Endothelial cell (in vitro differentiated cells): ENCODE results near the gene SBDS. TPM values are rescaled to one million over a fixed set of nuclear protein-coding genes. Genes with fewer than 3 reads are reported as not detected.
A peak's percentile ranks its signal among the peaks of the same experiment; 100 is the strongest.
"Not testable (repeated sequence)": the region's sequence is repeated elsewhere in the genome, so short reads cannot be mapped to it uniquely, and the experiment has no call there.

Experiments used
- DNase-seq: peaks from one replicate; pipeline ENCODE4 v3.0.0; 2021; ENCODE audit warnings: low spot score
- H3K27ac Mint-ChIP-seq: one replicate; pipeline ENCODE4 v1.8.0; 2021; ENCODE audit warnings: mixed read lengths, inconsistent platforms; ENCODE audit not compliant: unreplicated experiment
- H3K27me3 Mint-ChIP-seq: one replicate; pipeline ENCODE4 v1.8.0; 2021; ENCODE audit warnings: mild to moderate bottlenecking, moderate library complexity, mixed read lengths, inconsistent platforms; ENCODE audit not compliant: unreplicated experiment
- H3K36me3 Mint-ChIP-seq: one replicate; pipeline ENCODE4 v1.8.0; 2021; ENCODE audit warnings: mild to moderate bottlenecking, low read depth, mixed read lengths, inconsistent platforms; ENCODE audit not compliant: unreplicated experiment
- H3K4me1 Mint-ChIP-seq: one replicate; pipeline ENCODE4 v1.8.0; 2021; ENCODE audit warnings: mild to moderate bottlenecking, mixed read lengths, inconsistent platforms; ENCODE audit not compliant: unreplicated experiment
- H3K4me3 Mint-ChIP-seq: one replicate; pipeline ENCODE4 v1.8.0; 2021; ENCODE audit warnings: mild to moderate bottlenecking, mixed read lengths, inconsistent platforms; ENCODE audit not compliant: unreplicated experiment
- H3K9me3 Mint-ChIP-seq: one replicate; pipeline ENCODE4 v1.8.0; 2021; ENCODE audit warnings: mixed read lengths, inconsistent platforms; ENCODE audit not compliant: unreplicated experiment
- CTCF ChIP-seq: fragments of 200-600 bp; sonication (generic); IDR thresholded peaks from one replicate; pipeline ENCODE4 v1.5.0; 2021; ENCODE audit warnings: antibody characterized with exemption; ENCODE audit not compliant: unreplicated experiment
- total RNA-seq: library from RNA; stranded (reverse); fragmentation: NEBNext Ultra II Directional; extraction: Animal tissue kit (Norgen Biotek cat#: 25700); gene quantifications from one replicate; pipeline ENCODE4 v1.2.1, GENCODE V29; 2021; ENCODE audit not compliant: unreplicated experiment

SBDS gene
- total RNA-seq, 1 donor from 2014 or later: 53.5 TPM

DNA sequence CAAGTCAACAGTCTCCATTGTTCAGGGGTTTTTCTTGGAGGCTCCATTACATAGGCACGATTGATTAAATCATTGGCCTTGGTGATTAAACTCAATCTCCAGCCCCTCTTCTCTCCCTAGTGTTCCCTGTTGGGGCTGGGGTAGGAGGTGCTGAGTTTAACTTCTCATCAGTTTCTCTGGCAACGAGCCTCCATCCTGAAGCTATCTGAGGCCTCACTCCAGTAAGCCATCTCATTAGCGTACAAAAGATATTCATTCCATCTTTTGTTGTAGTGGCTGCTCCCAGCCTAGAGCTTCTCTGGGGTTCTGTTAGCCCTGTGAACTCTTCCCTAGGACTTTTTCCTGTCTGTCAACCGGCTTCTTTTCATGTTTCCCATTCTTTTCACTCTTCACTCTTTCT, 12.9 kb upstream of the SBDS start:
- Mint-ChIP-seq H3K36me3 (peaks cover 12% of the 10 kb centered on the region), H3K4me3 (no peak overlapping the region), H3K27ac (no peak overlapping the region), H3K9me3 (no peaks in the 10 kb centered on the region), H3K4me1 (peaks cover 2% of the 10 kb centered on the region), H3K27me3 (peaks cover 1% of the 10 kb centered on the region)
- no peak for TF ChIP-seq CTCF
- DNase-seq: no peak

- no peak overlapping the region for H3K4me3 Mint-ChIP-seq
- TF ChIP-seq CTCF: no peak
- peaks cover 1% of the 10 kb centered on the region for H3K27me3 Mint-ChIP-seq
- H3K27ac Mint-ChIP-seq: no peak overlapping the region
- peaks cover 2% of the 10 kb centered on the region for H3K4me1 Mint-ChIP-seq
- H3K36me3 Mint-ChIP-seq: peaks cover 15% of the 10 kb centered on the region
- H3K9me3 Mint-ChIP-seq: no peaks in the 10 kb centered on the region
- no peak for DNase-seq
Observed at GRCh38 chr7:67006965-67007364, 11.6 kb upstream of the SBDS start.

DNA sequence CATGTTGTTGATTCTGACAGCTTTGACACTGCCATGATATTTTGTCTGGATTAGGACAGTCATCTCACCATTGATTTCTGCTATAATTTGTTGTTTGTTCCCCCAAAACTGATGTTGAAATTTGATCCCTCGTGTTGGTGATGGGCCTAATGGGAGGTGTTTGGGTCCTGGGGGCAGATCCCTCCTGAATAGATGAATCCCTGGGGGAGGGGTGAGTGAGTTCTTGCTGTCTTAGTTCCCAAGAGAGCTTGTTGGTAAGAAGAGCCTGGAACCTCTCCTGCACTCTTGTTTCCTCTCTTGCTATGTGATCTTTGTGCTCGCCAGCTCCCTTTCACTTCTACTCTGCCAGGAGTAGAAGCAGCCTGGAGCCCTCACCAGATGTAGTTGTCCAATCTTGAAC, 8.8 kb upstream of the SBDS start:
- not testable (repeated sequence) for H3K27me3 Mint-ChIP-seq, H3K4me3 Mint-ChIP-seq, H3K27ac Mint-ChIP-seq, DNase-seq, H3K4me1 Mint-ChIP-seq, H3K9me3 Mint-ChIP-seq
- H3K36me3 Mint-ChIP-seq: peaks cover 19% of the 10 kb centered on the region

- not testable (repeated sequence) for H3K27me3 Mint-ChIP-seq, H3K4me3 Mint-ChIP-seq, H3K9me3 Mint-ChIP-seq, H3K27ac Mint-ChIP-seq, H3K4me1 Mint-ChIP-seq, DNase-seq
- peak; percentile 54 for TF ChIP-seq CTCF
- peaks cover 10% of the 10 kb centered on the region for H3K36me3 Mint-ChIP-seq
Observed at GRCh38 chr7:67000601-67001258, 5.3 kb upstream of the SBDS start.

DNA sequence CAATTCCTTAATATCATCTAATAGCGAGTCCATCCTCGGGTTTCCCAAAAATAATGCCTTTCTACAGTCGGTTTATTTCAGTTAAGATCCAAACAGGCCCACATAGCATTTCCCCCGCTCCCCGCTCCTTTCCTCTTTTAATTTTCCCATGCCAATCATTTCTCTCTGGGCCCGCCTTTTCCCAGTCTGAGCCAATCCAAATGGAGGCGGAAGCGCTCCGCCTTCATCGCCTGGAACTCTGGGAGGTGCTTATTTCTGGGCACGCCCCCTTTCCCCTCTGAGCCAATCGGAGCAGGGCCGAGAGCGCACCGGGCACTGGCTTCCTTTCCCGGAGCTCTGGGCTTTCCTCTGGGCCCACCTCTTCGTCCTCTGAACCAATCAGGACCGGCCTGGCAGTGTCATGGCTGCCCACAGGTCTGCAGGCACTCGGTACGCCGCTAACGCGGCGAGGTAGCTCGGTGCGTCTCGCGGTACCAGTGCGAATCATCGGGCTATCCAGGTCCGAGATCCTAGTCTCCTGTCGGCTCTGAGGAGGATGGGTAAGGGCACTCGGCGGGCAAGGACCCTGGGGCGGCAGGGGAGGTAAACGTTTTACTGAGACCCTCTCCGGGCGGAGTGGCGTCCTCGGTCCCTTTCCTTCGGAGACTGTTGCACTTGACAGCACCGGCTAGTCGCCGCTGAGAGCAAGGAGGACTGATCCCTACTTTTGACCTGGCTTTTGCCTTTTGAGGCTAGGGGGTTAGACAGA, 1.2 kb upstream of the SBDS start, which contains the start of gene TYW1:
TSS of gene TYW1 (plus strand) at position 390 of the 748 bp plus-strand sequence. CDS start at position 536, 146 bp downstream.
- Mint-ChIP-seq H3K27me3 (peaks cover 11% of the 10 kb centered on the region), H3K4me3 (peak within 1 kb of the TSS; percentile 99), H3K27ac (peak within 1 kb of the TSS; percentile 99), H3K36me3 (peaks cover 19% of the 10 kb centered on the region)
- DNase-seq: peak; percentile 97
- H3K9me3 Mint-ChIP-seq, H3K4me1 Mint-ChIP-seq: not testable (repeated sequence)

DNA sequence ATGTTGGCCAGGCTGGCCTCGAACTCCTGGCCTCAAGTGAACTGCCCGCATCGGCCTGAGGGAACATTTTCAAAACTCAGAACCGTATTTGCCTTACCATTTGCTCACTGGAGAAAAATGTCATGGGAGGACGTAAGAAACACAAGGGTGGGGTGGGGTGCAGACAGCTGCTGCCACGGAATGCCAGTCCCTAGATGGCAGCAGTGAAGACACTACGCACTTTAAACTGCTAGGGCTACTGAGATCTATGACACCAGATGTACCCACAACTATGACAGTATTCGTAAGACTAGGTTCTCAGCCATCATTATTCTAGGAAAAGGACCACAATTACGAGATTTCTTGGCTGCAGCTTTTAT, 716 bp downstream of the SBDS start:
- Mint-ChIP-seq H3K27ac (peak overlapping the region; percentile 99), H3K4me3 (peak overlapping the region; percentile 97), H3K36me3 (peaks cover 17% of the 10 kb centered on the region), H3K27me3 (peaks cover 11% of the 10 kb centered on the region)
- not testable (repeated sequence) for H3K4me1 Mint-ChIP-seq, H3K9me3 Mint-ChIP-seq
- DNase-seq: peak; percentile 31

DNA sequence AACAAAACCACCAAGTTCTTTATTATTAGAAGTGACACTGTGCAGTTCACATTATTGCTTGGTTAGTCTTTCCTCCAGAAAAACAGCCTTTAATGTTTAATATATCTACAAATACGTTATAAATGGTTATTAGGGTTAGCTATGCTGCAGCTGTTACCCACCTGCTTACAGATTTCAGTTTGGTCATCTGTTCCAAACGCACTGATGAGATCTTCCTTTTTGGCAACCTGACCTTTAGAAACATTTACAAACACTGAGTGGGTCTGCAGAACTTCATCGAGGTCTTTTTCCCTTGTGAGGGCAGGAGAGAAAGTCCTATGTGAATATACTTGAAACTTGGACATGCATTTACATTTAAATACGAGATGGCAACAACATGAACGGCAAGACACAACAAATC, 1.3 kb downstream of the SBDS start:
- H3K27ac Mint-ChIP-seq: peak overlapping the region; percentile 99
- H3K27me3 Mint-ChIP-seq: peaks cover 11% of the 10 kb centered on the region
- peaks cover 15% of the 10 kb centered on the region for H3K36me3 Mint-ChIP-seq

GRCh38 chr7:66989552-66989951, 5.8 kb downstream of the SBDS start:
- H3K4me1 Mint-ChIP-seq, H3K4me3 Mint-ChIP-seq, H3K9me3 Mint-ChIP-seq, DNase-seq, H3K27me3 Mint-ChIP-seq, H3K27ac Mint-ChIP-seq: not testable (repeated sequence)
- H3K36me3 Mint-ChIP-seq: peaks cover 19% of the 10 kb centered on the region

More for the DNA sequence above, 1.3 kb downstream of the SBDS start:
- peak overlapping the region; percentile 97 for H3K4me3 Mint-ChIP-seq
- DNase-seq, H3K4me1 Mint-ChIP-seq, H3K9me3 Mint-ChIP-seq: not testable (repeated sequence)

DNA sequence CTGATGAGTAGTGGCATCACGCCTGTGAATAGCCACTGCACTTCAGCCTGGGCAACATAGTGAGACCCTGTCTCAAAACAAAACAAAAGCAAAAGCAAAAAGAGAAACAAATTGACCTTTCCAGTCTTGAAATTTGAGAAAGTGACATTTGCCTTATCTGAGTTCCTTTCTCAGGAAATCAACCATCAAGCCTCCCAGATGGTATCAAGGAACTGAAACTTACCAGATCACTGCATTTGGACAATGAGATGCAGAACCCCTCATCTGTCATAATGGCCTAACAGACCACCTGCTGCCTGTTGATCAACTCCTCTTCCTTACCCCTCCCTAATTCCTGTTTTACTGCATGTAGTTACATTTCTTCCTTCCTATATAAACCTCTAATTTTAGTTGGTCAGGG, 15.1 kb downstream of the SBDS start:
- H3K27me3 Mint-ChIP-seq, H3K9me3 Mint-ChIP-seq, H3K4me1 Mint-ChIP-seq, H3K36me3 Mint-ChIP-seq, DNase-seq: not testable (repeated sequence)
- H3K4me3 Mint-ChIP-seq: peak overlapping the region; percentile 3
- H3K27ac Mint-ChIP-seq: peak overlapping the region; percentile 1
